GM12878 (cell line): ENCODE measurements around the gene MAML2. TPM values are rescaled to one million over a fixed set of nuclear protein-coding genes. Genes with fewer than 3 reads are reported as not detected.

ENCODE experiments used
- ATAC-seq: fragments of 200-7000 bp; cut with Tn5 transposase; 3 replicates; pipeline ENCODE4 v1.9.1; 2020; ENCODE audit warnings: mild to moderate bottlenecking, moderate library complexity
- BruUV-seq: library from RNA; stranded (reverse); fragments of 400-500 nt; replicated peaks from 2 replicates; lab custom pipeline; 2021; lab: Mats Ljungman, UMichigan
- CTCF ChIA-PET: fragments of 300-600 bp; sonication (Branson Sonifier 250); formaldehyde crosslinking; extraction: SDS; loops from one replicate; lab custom pipeline; 2021; ENCODE audit warnings: inconsistent platforms; lab: Yijun Ruan, JAX
- POLR2A ChIA-PET: fragments of 350-600 bp; formaldehyde crosslinking; extraction: SDS; loops from one replicate; lab custom pipeline; 2021; ENCODE audit warnings: inconsistent platforms; lab: Charles Lee
- RAD21 ChIA-PET: fragments of 300-600 bp; sonication (Branson Sonifier 250); formaldehyde crosslinking; loops from one replicate; lab custom pipeline; 2023; ENCODE audit warnings: antibody characterized with exemption; ENCODE audit not compliant: unreplicated experiment; lab: Charles Lee
- SMC1A ChIA-PET: fragments of 300-600 bp; sonication (Branson Sonifier 250); formaldehyde crosslinking; loops from one replicate; lab custom pipeline; 2023; ENCODE audit not compliant: unreplicated experiment, uncharacterized antibody; lab: Charles Lee
- DNase-seq: peaks from one replicate; pipeline ENCODE4 v3.0.0-alpha.2; 2011; ENCODE audit warnings: low read depth, low spot score
- FAIRE-seq: peaks from 3 replicates; lab custom pipeline; 2011; peaks lifted over from hg19 to GRCh38; lab: Jason Lieb, UNC
- H2AFZ ChIP-seq: 2 replicates; pipeline ENCODE4 v1.6.0; 2011; ENCODE audit warnings: low read depth, low read length, control low read depth; ENCODE audit not compliant: control insufficient read depth
- H3K27ac ChIP-seq: 2 replicates; pipeline ENCODE4 v1.5.1; 2011; ENCODE audit warnings: control low read depth; ENCODE audit not compliant: control insufficient read depth, insufficient read depth
- H3K27me3 ChIP-seq, 2 experiments: replicated peaks in 1 of 2; 2 replicates each; pipeline versions ENCODE4 v1.6.0 to v1.6.1; 2011; ENCODE audit warnings: low read length in 1 of 2; ENCODE audit not compliant: control insufficient read depth in 2 of 2, insufficient read depth in 2 of 2
- H3K36me3 ChIP-seq, 2 experiments: 2 replicates each; pipeline ENCODE4 v1.5.1; 2011; ENCODE audit warnings: low read length in 1 of 2; ENCODE audit not compliant: control insufficient read depth in 2 of 2, insufficient read depth in 2 of 2
- H3K4me1 ChIP-seq: 2 replicates; pipeline ENCODE4 v1.6.1; 2011; ENCODE audit warnings: mild to moderate bottlenecking, low read length, moderate library complexity, mixed read lengths; ENCODE audit not compliant: control insufficient read depth, insufficient read depth
- H3K4me2 ChIP-seq: 2 replicates; pipeline ENCODE4 v1.6.0; 2011; ENCODE audit warnings: control low read depth; ENCODE audit not compliant: control insufficient read depth, insufficient read depth
- H3K4me3 ChIP-seq: fragments of 200-600 bp; sonication (generic); 2 replicates; pipeline ENCODE4 v1.5.1; 2016
- H3K79me2 ChIP-seq: 2 replicates; pipeline ENCODE4 v1.6.0; 2011; ENCODE audit warnings: low read length; ENCODE audit not compliant: control insufficient read depth, insufficient read depth
- H3K9ac ChIP-seq: 2 replicates; pipeline ENCODE4 v1.8.0; 2011; ENCODE audit warnings: low read length, control low read depth, mixed read lengths; ENCODE audit not compliant: control insufficient read depth, insufficient read depth
- H3K9me3 ChIP-seq: replicated peaks from 3 replicates; pipeline ENCODE4 v1.5.1; 2011; ENCODE audit warnings: mild to moderate bottlenecking, low read length; ENCODE audit not compliant: control insufficient read depth, insufficient read depth
- H4K20me1 ChIP-seq: 2 replicates; pipeline ENCODE4 v1.6.0; 2011; ENCODE audit not compliant: control insufficient read depth, insufficient read depth
- CTCF ChIP-seq, 3 experiments: IDR thresholded peaks in 2 of 3; conservative IDR thresholded peaks in 1 of 3; 2 replicates each; pipeline ENCODE4 v1.5.1; 2011; ENCODE audit warnings: low read depth in 3 of 3, low read length in 3 of 3, mild to moderate bottlenecking in 3 of 3, control low read depth in 2 of 3, moderate library complexity in 2 of 3, inconsistent platforms in 1 of 3, mixed read lengths in 1 of 3; ENCODE audit not compliant: control insufficient read depth in 2 of 3, insufficient read depth in 1 of 3; ENCODE audit errors: extremely low read depth in 1 of 3
- E2F8 ChIP-seq: fragments of 450-650 bp; IDR thresholded peaks from 2 replicates; pipeline ENCODE4 v1.6.1; 2018; ENCODE audit warnings: mild to moderate bottlenecking, low read depth, moderate library complexity; ENCODE audit not compliant: partially characterized antibody
- FOS ChIP-seq: IDR thresholded peaks from 3 replicates; pipeline ENCODE4 v1.6.1; 2011; ENCODE audit warnings: borderline replicate concordance; ENCODE audit not compliant: insufficient read length; ENCODE audit errors: extremely low read depth
- JUNB ChIP-seq: IDR thresholded peaks from 2 replicates; pipeline ENCODE4 v1.6.1; 2016; ENCODE audit warnings: antibody characterized with exemption, mild to moderate bottlenecking
- KAT2A ChIP-seq: conservative IDR thresholded peaks from 2 replicates; pipeline ENCODE4 v1.6.1; 2011; ENCODE audit warnings: low read depth, low read length; ENCODE audit not compliant: control insufficient read depth
- SIN3A ChIP-seq: IDR thresholded peaks from 2 replicates; pipeline ENCODE4 v1.6.1; 2012; ENCODE audit warnings: low read depth, low read length, improper control_type of control experiment
- SRF ChIP-seq, 2 experiments: IDR thresholded peaks; 2 replicates each; pipeline ENCODE4 v1.6.1; 2011; ENCODE audit warnings: low read depth in 2 of 2, low read length in 2 of 2, mild to moderate bottlenecking in 1 of 2, moderate library complexity in 1 of 2
- TCF7 ChIP-seq: IDR thresholded peaks from 2 replicates; pipeline ENCODE4 v1.6.1; 2014; ENCODE audit warnings: antibody characterized with exemption, borderline replicate concordance
- ZBED1 ChIP-seq: IDR thresholded peaks from 2 replicates; pipeline ENCODE4 v1.6.1; 2016; ENCODE audit warnings: borderline replicate concordance
- WGBS: methylation state at CpG from one replicate; pipeline ENCODE4 v1.1.6; 2016; ENCODE audit warnings: low lambda C conversion rate; ENCODE audit not compliant: insufficient replicate concordance, insufficient coverage; ENCODE audit errors: missing lambda C conversion rate; 5-methylcytosine and 5-hydroxymethylcytosine counted together
- in situ Hi-C: fragments of 300-500 bp; cut with MboI; formaldehyde crosslinking; loops from 9 replicates; pipeline ENCODE4 v1.14.3; 2018; ENCODE audit warnings: mixed read lengths
- intact Hi-C: fragments of 100-400 bp; cut with micrococcal nuclease; formaldehyde crosslinking; loops from one replicate; pipeline ENCODE4 v1.14.2; 2022; ENCODE audit not compliant: unreplicated experiment
- polyA plus RNA-seq, 11 experiments: library from polyadenylated mRNA; depleted of rRNA in 4 of 11; unstranded in 6 of 11; stranded (reverse) in 5 of 11; fragments of >200 nt; fragmentation: Nextera tagmentation in 4 of 11; fragmentation: Illumina TruSeq in 1 of 11; extraction: Ambion mirVana in 4 of 11; extraction: Trizol in 1 of 11; gene quantifications; 1 replicate in 1 of 11; 2 replicates in 10 of 11; pipeline versions ENCODE4 v1.2.1 to v1.2.3, GENCODE V29; 2011 to 2016; ENCODE audit warnings: inconsistent platforms in 2 of 11, missing spikeins in 2 of 11, low read depth in 1 of 11
- total RNA-seq, 4 experiments: library from RNA; depleted of rRNA in 3 of 4; stranded (reverse); fragments of >200 nt in 3 of 4; fragmentation: Illumina TruSeq in 1 of 4; extraction: Trizol in 1 of 4; gene quantifications; 2 replicates each; pipeline versions ENCODE4 v1.2.1 to v1.2.3, GENCODE V29; 2013 to 2021
- TF ChIP-seq, protein P1 (sequence below): fragments of 450-650 bp; IDR thresholded peaks from 2 replicates; pipeline ENCODE4 v1.6.1; 2016; ENCODE audit warnings: mild to moderate bottlenecking, moderate library complexity, borderline replicate concordance
- TF ChIP-seq, protein P2 (sequence below): IDR thresholded peaks from 2 replicates; pipeline ENCODE4 v1.6.1; 2011; ENCODE audit warnings: low read depth, low read length, improper control_type of control experiment, borderline replicate concordance

Gene MAML2
- total and polyA plus RNA-seq, 10 of the 15 experiments (the other 5 are each of a cell fraction or from before 2014, with no cell fraction given), result 2.5 to 15.1 (median 12.0) TPM

DNA sequence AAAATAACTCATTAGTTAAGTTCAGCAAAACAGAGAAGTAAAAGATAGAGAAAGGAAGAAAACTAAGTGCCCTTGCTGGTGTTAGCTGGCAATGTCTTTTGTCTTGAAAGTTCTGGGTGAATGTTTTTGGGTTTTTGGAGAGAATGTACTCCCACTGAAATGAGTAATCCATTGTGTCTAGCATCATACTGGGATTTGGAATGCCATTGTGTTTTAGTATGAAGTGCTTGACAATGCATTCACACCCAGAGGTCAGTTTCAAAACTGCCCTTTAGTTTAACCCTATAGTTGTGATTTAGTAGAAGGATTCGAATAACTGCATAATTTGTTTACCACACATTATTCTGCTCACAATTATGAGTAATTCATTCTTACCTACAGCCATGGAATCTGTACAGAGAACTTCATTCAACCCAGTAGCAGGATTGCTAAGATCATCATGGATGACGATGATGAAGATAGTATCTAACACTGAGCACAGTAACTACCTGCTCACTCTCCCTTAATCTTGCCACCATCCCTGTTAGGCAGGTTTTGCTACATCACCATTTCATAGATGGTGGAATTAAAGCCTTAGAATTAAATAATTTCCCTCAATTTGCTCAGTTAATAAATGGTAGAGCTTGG lies 33.9 kb downstream of the MAML2 start (continued):
- TF ChIP-seq, protein P1, sequence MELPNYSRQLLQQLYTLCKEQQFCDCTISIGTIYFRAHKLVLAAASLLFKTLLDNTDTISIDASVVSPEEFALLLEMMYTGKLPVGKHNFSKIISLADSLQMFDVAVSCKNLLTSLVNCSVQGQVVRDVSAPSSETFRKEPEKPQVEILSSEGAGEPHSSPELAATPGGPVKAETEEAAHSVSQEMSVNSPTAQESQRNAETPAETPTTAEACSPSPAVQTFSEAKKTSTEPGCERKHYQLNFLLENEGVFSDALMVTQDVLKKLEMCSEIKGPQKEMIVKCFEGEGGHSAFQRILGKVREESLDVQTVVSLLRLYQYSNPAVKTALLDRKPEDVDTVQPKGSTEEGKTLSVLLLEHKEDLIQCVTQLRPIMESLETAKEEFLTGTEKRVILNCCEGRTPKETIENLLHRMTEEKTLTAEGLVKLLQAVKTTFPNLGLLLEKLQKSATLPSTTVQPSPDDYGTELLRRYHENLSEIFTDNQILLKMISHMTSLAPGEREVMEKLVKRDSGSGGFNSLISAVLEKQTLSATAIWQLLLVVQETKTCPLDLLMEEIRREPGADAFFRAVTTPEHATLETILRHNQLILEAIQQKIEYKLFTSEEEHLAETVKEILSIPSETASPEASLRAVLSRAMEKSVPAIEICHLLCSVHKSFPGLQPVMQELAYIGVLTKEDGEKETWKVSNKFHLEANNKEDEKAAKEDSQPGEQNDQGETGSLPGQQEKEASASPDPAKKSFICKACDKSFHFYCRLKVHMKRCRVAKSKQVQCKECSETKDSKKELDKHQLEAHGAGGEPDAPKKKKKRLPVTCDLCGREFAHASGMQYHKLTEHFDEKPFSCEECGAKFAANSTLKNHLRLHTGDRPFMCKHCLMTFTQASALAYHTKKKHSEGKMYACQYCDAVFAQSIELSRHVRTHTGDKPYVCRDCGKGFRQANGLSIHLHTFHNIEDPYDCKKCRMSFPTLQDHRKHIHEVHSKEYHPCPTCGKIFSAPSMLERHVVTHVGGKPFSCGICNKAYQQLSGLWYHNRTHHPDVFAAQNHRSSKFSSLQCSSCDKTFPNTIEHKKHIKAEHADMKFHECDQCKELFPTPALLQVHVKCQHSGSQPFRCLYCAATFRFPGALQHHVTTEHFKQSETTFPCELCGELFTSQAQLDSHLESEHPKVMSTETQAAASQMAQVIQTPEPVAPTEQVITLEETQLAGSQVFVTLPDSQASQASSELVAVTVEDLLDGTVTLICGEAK, result no peak

DNA sequence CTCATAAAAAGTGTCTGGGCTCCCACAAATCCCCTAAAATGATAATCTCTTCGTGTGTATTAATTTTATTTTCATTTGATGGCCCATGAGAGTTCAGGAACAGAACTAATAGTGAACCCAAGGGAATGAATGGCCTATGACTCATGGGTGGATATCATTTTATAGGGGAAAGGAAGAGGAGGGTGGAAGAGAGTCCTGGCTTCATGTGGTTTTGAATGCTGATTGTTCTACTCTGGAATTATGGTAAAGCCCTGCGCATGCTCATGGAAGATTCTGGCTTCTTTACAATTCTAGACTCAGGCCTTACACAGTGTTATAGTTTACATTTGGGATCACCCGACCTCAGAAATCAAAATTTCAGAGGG lies 35.2 kb downstream of the MAML2 start:
- WGBS, result 74% methylated on average over 3 of the region's 3 CpGs
- no peak overlapping the region for H3K27ac ChIP-seq
- BruUV-seq, result no TSS peak
- in situ Hi-C loops, result no loop called here
- DNase-seq (no peak), FAIRE-seq (no peak), ATAC-seq (no peak)
- H3K36me3 ChIP-seq, result no peaks in the 10 kb centered on the region
- no peak overlapping the region for H3K4me2 ChIP-seq
- H3K4me3 ChIP-seq, result no peak overlapping the region
- no peak overlapping the region for H3K9ac ChIP-seq
- CTCF ChIA-PET, result interaction anchor here (0.5 to 2.1 kb wide), 4 partner anchors 11 to 1078 kb away, joined by 3 to 6 read pairs (median 4); partner anchors contain the start of gene MAML2
- no peaks in the 10 kb centered on the region for H3K4me1 ChIP-seq
- H4K20me1 ChIP-seq, result no peaks in the 10 kb centered on the region; the same call in 1 of the 2 replicates
- H3K9me3 ChIP-seq, result no peaks in the 10 kb centered on the region
- H3K27me3 ChIP-seq, result no peaks in the 10 kb centered on the region
- POLR2A ChIA-PET, result no interaction called here
- SMC1A ChIA-PET, result interaction anchor here (1.0 to 8.2 kb wide), 3 partner anchors 13 to 31 kb away, joined by 3 to 97 read pairs (median 8); partner anchors contain the start of gene MAML2
- peaks cover 38% of the 10 kb centered on the region for H3K79me2 ChIP-seq
- H2AFZ ChIP-seq, result no peak overlapping the region
- RAD21 ChIA-PET, result interaction anchor here (0.7 to 1.8 kb wide), 4 partner anchors 8 to 35 kb away, joined by 3 to 10 read pairs (median 4); partner anchors contain the start of gene MAML2
- intact Hi-C loops, result no loop called here
- no peak for TF ChIP-seq JUNB
- TF ChIP-seq SRF (IDR thresholded peaks at IDR 0.05; ENCODE audit: low read depth in 2 of 2, low read length in 2 of 2), result no peak
- no peak for TF ChIP-seq SIN3A
- TF ChIP-seq CTCF (IDR thresholded peaks at IDR 0.05 in 2 of 3, conservative IDR thresholded peaks at IDR 0.05 in 1 of 3; ENCODE audit: control insufficient read depth in 2 of 3, extremely low read depth in 1 of 3, insufficient read depth in 1 of 3, low read depth in 3 of 3, low read length in 3 of 3), result no peak
- TF ChIP-seq E2F8, result no peak
- TF ChIP-seq, protein P2, sequence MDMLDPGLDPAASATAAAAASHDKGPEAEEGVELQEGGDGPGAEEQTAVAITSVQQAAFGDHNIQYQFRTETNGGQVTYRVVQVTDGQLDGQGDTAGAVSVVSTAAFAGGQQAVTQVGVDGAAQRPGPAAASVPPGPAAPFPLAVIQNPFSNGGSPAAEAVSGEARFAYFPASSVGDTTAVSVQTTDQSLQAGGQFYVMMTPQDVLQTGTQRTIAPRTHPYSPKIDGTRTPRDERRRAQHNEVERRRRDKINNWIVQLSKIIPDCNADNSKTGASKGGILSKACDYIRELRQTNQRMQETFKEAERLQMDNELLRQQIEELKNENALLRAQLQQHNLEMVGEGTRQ, result no peak
- TF ChIP-seq ZBED1, result no peak
- TF ChIP-seq TCF7, result no peak
- TF ChIP-seq FOS, result no peak
- TF ChIP-seq KAT2A, result no peak
